IPS-15b (cell line): ENCODE data around the gene RAB7B.
"Not testable (repeated sequence)": the region's sequence is repeated elsewhere in the genome, so short reads cannot be mapped to it uniquely, and the experiment has no call there.

Experiments
- H3K27me3 ChIP-seq: one replicate; pipeline ENCODE4 v1.6.1; 2013; ENCODE audit warnings: low read length; ENCODE audit not compliant: control insufficient read depth, insufficient read depth
- H3K36me3 ChIP-seq: one replicate; pipeline ENCODE4 v1.6.1; 2013; ENCODE audit warnings: low read length; ENCODE audit not compliant: control insufficient read depth, insufficient read depth
- H3K4me1 ChIP-seq: one replicate; pipeline ENCODE4 v1.6.1; 2013; ENCODE audit warnings: mild to moderate bottlenecking, low read length; ENCODE audit not compliant: control insufficient read depth, insufficient read depth
- H3K4me3 ChIP-seq: one replicate; pipeline ENCODE4 v1.5.1; 2013; ENCODE audit warnings: low read depth, low read length
- H3K9ac ChIP-seq: one replicate; pipeline ENCODE4 v1.6.1; 2013; ENCODE audit warnings: low read depth, mild to moderate bottlenecking, low read length
- H3K9me3 ChIP-seq: one replicate; pipeline ENCODE4 v1.6.1; 2013; ENCODE audit warnings: mild to moderate bottlenecking, low read length; ENCODE audit not compliant: control insufficient read depth, insufficient read depth

Gene RAB7B

GRCh38 chr1:206003854-206004800 lies 932 bp upstream of the RAB7B start:
- Histone ChIP-seq H3K9me3 (peaks cover 1% of the 10 kb centered on the region), H3K9ac (no peak overlapping the region), H3K4me1 (peaks cover 7% of the 10 kb centered on the region), H3K4me3 (no peak overlapping the region), H3K36me3 (no peaks in the 10 kb centered on the region), H3K27me3 (peaks cover 3% of the 10 kb centered on the region)

- H3K9ac ChIP-seq = no peak overlapping the region
- H3K36me3 ChIP-seq = no peaks in the 10 kb centered on the region
- no peak overlapping the region for H3K4me3 ChIP-seq
- H3K27me3 ChIP-seq = peaks cover 4% of the 10 kb centered on the region
- H3K9me3 ChIP-seq = peaks cover 2% of the 10 kb centered on the region
- H3K4me1 ChIP-seq = peaks cover 9% of the 10 kb centered on the region
These were observed 1.0 kb downstream of the RAB7B start for GRCh38 chr1:206002160-206002559.

GRCh38 chr1:206001476-206001888 lies 1.7 kb downstream of the RAB7B start:
- Histone ChIP-seq H3K36me3 (no peaks in the 10 kb centered on the region), H3K4me1 (peaks cover 9% of the 10 kb centered on the region), H3K27me3 (peaks cover 7% of the 10 kb centered on the region), H3K9ac (no peak overlapping the region), H3K9me3 (peaks cover 2% of the 10 kb centered on the region), H3K4me3 (no peak overlapping the region)

DNA sequence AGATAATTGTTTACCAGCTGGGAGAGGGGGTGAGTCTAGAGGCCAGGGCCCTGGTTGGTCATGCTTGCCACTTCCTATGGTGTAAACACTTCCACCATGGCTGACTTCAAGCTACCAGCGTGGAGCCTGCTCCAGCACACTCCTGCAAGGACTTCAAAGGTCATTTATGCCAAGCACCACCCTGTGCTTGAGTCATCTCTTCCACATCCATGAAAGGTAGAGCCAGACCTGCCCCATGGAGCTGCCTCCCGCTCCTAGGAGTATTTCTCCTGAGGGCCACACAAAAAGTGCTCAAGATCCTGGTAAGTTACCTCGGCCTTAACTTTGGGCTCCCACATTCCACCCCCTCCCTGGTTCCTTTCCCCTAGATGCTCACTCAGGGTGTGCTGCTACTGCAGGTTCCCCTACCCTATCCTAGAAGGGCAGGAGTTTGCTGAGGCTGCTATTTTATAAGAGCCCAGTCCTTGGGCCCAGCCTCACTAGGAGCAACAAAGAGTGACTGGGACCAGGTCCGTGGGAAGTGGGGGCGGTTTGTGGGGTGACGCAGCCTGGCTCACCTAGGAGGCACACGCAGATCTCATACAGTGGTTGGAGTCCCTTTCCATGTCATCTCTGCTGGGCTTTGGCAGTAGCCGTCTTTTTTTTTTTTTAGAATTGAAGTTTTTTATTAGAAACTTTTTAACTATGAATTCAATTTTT lies 2.4 kb downstream of the RAB7B start:
- Histone ChIP-seq H3K36me3 (no peaks in the 10 kb centered on the region), H3K9ac (no peak overlapping the region), H3K4me3 (no peak overlapping the region), H3K27me3 (peaks cover 7% of the 10 kb centered on the region), H3K4me1 (peaks cover 9% of the 10 kb centered on the region), H3K9me3 (peaks cover 2% of the 10 kb centered on the region)

DNA sequence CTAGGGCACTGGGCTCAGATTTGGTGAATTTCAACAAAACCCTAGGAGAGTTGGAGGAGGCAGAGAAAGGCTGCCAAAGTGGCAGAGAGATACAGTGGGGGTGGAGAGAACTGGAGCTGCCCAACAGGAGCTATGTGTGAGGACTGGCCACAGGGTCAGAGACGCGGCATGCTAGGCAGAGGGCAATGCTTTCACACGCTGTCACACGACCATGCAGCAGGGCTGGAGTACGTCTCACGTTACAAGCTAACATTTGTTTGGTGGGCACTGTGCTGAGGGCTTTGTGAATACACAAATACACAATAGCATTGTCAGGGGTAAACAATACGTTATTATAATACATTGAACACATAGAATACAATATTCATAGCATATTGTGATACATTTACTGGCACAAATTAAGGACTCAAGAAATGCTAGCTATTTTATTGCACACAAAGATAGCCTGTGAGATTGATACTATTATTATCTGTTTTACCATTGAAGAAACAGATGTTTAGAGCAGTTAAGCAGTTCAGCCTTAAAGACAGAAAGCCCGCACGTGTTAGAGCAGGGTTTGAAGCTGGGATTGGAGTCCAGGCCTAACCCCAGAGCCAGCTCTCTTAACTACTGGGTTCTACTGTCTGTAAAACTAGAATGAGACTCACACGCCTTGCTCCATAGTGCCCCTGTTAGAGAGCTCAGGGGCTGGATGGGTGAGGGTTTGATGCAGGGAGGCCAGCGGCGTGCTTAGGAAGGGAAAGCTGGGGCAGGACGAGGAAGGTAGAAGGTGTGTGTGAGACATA lies 4.5 kb downstream of the RAB7B start:
- Histone ChIP-seq H3K9ac (no peak overlapping the region), H3K4me1 (peaks cover 16% of the 10 kb centered on the region), H3K9me3 (peaks cover 2% of the 10 kb centered on the region), H3K27me3 (peaks cover 7% of the 10 kb centered on the region), H3K36me3 (no peaks in the 10 kb centered on the region), H3K4me3 (no peak overlapping the region)

DNA sequence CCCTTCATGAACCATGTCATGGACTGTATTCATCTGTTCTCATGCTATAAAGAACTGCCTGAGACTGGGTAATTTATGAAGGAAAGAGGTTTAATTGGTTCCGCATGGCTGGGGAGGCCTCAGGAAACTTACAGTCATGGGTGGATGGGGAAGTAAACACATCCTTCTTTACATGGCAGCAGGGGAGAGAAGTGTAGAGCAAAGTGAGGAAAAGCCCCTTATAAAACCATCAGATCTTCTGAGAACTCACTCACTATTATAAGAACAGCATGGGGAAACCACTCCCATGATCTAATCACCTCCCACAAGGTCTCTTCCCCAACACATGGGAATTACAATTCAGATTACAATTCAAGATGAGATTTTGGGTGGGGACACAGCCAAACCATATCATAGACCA lies 6.6 kb downstream of the RAB7B start:
- H3K36me3 ChIP-seq, H3K27me3 ChIP-seq, H3K4me3 ChIP-seq, H3K9ac ChIP-seq, H3K9me3 ChIP-seq: not testable (repeated sequence)
- H3K4me1 ChIP-seq = peaks cover 11% of the 10 kb centered on the region

GRCh38 chr1:205994346-205994745 lies 8.8 kb downstream of the RAB7B start:
- H3K9me3 ChIP-seq = peaks cover 2% of the 10 kb centered on the region
- no peaks in the 10 kb centered on the region for H3K36me3 ChIP-seq
- H3K4me3 ChIP-seq = no peak overlapping the region
- peaks cover 5% of the 10 kb centered on the region for H3K27me3 ChIP-seq
- H3K4me1 ChIP-seq = peaks cover 10% of the 10 kb centered on the region
- no peak overlapping the region for H3K9ac ChIP-seq

- Histone ChIP-seq H3K9me3 (no peaks in the 10 kb centered on the region), H3K36me3 (no peaks in the 10 kb centered on the region), H3K9ac (no peak overlapping the region), H3K4me1 (peaks cover 7% of the 10 kb centered on the region), H3K4me3 (no peak overlapping the region), H3K27me3 (peaks cover 5% of the 10 kb centered on the region)
These were observed 10.1 kb downstream of the RAB7B start for GRCh38 chr1:205993068-205993467.

DNA sequence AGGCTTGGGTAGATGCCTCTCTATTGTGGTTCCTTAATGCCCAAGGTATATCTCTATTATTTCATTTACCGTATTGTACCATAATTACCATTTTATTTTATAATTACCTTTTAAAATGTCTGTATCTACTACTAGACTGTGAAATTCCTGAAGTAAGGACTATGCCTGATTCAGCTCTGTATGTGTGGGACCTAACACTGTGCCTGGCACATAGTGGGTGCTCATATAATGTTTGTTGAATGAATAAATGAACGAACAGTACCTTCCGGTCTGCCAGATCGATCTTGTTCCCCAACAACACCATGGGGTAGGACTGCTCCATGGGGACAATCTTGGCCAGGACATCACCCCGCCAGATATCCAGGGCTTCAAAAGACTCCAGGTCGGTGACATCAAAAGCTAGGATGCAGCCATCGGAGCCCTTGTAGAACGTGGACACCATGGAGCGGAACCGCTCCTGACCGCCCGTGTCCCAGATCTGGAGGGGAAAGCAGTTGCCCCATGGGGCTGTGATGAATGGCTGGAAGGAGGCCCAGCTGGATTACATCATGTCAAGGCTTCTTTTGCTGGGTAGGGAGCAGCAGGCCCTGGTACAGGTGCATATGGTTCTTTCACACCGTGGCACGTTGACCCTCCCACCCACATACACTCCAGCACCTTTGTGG lies 10.8 kb downstream of the RAB7B start:
- no peaks in the 10 kb centered on the region for H3K9me3 ChIP-seq

DNA sequence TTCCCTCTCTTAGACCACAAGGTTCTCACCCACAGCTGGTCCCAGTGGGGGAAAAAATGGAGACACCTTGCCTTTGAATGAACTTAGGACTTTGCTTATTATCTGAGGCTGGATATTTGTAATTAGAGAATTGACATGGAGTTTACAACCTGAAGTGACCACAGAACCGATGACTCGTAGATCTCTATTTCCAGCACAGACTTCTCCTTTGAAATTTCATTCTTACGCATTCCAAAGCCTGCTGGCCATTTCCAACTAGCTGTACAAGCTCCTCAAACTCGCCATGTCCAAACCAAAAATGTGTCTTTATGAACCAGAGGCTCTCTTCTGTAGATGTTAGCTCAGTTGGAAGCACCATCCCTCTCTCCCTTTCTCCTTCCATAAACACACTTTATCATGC lies 12.0 kb downstream of the RAB7B start:
- no peaks in the 10 kb centered on the region for H3K27me3 ChIP-seq
- H3K9ac ChIP-seq = no peak overlapping the region
- H3K4me1 ChIP-seq = peaks cover 7% of the 10 kb centered on the region
- H3K36me3 ChIP-seq = no peaks in the 10 kb centered on the region
- H3K9me3 ChIP-seq = no peaks in the 10 kb centered on the region
- H3K4me3 ChIP-seq = no peak overlapping the region

More for the DNA sequence above, 10.8 kb downstream of the RAB7B start:
- Histone ChIP-seq H3K36me3 (no peaks in the 10 kb centered on the region), H3K4me3 (no peak overlapping the region), H3K27me3 (peaks cover 5% of the 10 kb centered on the region), H3K9ac (no peak overlapping the region), H3K4me1 (peaks cover 7% of the 10 kb centered on the region)

DNA sequence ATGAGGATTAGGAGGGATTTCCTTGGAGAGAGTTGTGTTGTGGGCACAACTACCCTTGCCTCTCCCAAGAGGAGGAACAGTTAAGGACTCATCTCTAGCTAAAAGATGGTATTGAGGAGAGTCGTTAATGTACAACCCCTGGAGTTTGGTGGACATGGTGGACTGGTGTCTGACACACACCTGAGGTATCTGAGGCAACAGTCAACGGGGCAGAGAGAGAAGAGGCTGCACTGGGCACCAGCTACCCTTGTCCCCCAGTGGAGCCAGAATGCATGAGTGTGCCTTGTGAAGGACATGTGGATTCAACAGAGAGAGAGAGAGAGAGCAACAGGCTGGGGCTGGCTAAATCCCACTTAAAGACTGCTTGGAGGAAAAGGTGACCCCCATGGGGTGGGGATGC lies 13.0 kb downstream of the RAB7B start:
- H3K36me3 ChIP-seq = no peaks in the 10 kb centered on the region
- H3K9ac ChIP-seq = no peak overlapping the region

More for the DNA sequence above, 13.0 kb downstream of the RAB7B start:
- H3K4me3 ChIP-seq = no peak overlapping the region
- H3K9me3 ChIP-seq = no peaks in the 10 kb centered on the region
- H3K27me3 ChIP-seq = no peaks in the 10 kb centered on the region
- peaks cover 7% of the 10 kb centered on the region for H3K4me1 ChIP-seq
